Panc1 (cell line): ENCODE results near the gene VRK3. TPM values are rescaled to one million over a fixed set of nuclear protein-coding genes. Genes with fewer than 3 reads are reported as not detected.

Experiments used
- ATAC-seq: fragments of 200-7000 bp; cut with Tn5 transposase; 2 replicates; pipeline ENCODE4 v1.9.1; 2020; ENCODE audit warnings: mild to moderate bottlenecking, moderate library complexity
- BruUV-seq: library from RNA; stranded (reverse); fragments of 400-500 nt; replicated peaks from 2 replicates; lab custom pipeline; 2021; lab: Mats Ljungman, UMichigan
- CTCF ChIA-PET: fragments of 300-600 bp; sonication (Branson Sonifier 250); formaldehyde crosslinking; loops from one replicate; lab custom pipeline; 2022; ENCODE audit warnings: antibody characterized with exemption; lab: Charles Lee
- POLR2A ChIA-PET: fragments of 300-600 bp; sonication (Branson Sonifier 250); formaldehyde crosslinking; loops from one replicate; lab custom pipeline; 2022; ENCODE audit warnings: antibody characterized with exemption; lab: Charles Lee
- DNase-seq: peaks from one replicate; pipeline ENCODE4 v3.0.0-alpha.2; 2010; ENCODE audit warnings: low read depth, low spot score
- H3K27ac ChIP-seq: 2 replicates; pipeline ENCODE4 v1.5.1; 2011; ENCODE audit warnings: mild to moderate bottlenecking, low read length, inconsistent platforms
- H3K27me3 ChIP-seq: fragments of 200-500 bp; sonication (Bioruptor generic); 2 replicates; pipeline ENCODE4 v1.6.0; 2014; ENCODE audit warnings: low read length, inconsistent platforms; ENCODE audit not compliant: control insufficient read depth, insufficient read depth
- H3K36me3 ChIP-seq: fragments of 200-500 bp; sonication (Bioruptor generic); 2 replicates; pipeline ENCODE4 v1.5.1; 2014; ENCODE audit warnings: inconsistent platforms, mild to moderate bottlenecking, low read length, moderate library complexity; ENCODE audit not compliant: control insufficient read depth, insufficient read depth
- H3K4me1 ChIP-seq: 2 replicates; pipeline ENCODE4 v1.5.1; 2011; ENCODE audit warnings: inconsistent platforms, mild to moderate bottlenecking, low read length, moderate library complexity; ENCODE audit not compliant: control insufficient read depth, insufficient read depth
- H3K4me3 ChIP-seq, 2 experiments: 2 replicates each; pipeline ENCODE4 v1.5.1; 2011 to 2012; ENCODE audit warnings: low read depth in 2 of 2, low read length in 2 of 2, mild to moderate bottlenecking in 2 of 2, inconsistent platforms in 1 of 2, moderate library complexity in 1 of 2
- H3K9me3 ChIP-seq: fragments of 200-500 bp; sonication (Bioruptor generic); 2 replicates; pipeline ENCODE4 v1.5.1; 2014; ENCODE audit warnings: low read depth, mild to moderate bottlenecking, inconsistent platforms, low read length, moderate library complexity; ENCODE audit not compliant: control insufficient read depth, insufficient read depth
- CTCF ChIP-seq: fragments of 450-650 bp; IDR thresholded peaks from 2 replicates; pipeline ENCODE4 v1.5.1; 2017; ENCODE audit warnings: mild to moderate bottlenecking
- POLR2AphosphoS5 ChIP-seq: IDR thresholded peaks from 2 replicates; pipeline ENCODE4 v1.6.1; 2012; ENCODE audit warnings: mild to moderate bottlenecking, low read depth, low read length, moderate library complexity
- REST ChIP-seq, 2 experiments: IDR thresholded peaks; 2 replicates each; pipeline ENCODE4 v1.6.1; 2011 to 2012; ENCODE audit warnings: low read depth in 2 of 2, control low read depth in 1 of 2, low read length in 1 of 2, mild to moderate bottlenecking in 1 of 2, moderate library complexity in 1 of 2; ENCODE audit not compliant: insufficient read depth in 1 of 2
- SIN3A ChIP-seq: IDR thresholded peaks from 2 replicates; pipeline ENCODE4 v1.6.1; 2012; ENCODE audit warnings: low read depth, mild to moderate bottlenecking, low read length, moderate library complexity, borderline replicate concordance; ENCODE audit not compliant: insufficient read depth
- TCF7L2 ChIP-seq: IDR thresholded peaks from 2 replicates; pipeline ENCODE4 v1.6.1; 2011; ENCODE audit warnings: mild to moderate bottlenecking, low read depth, low read length, inconsistent platforms
- in situ Hi-C: cut with HindIII; loops from 2 replicates; pipeline ENCODE4 v1.10.0; 2016; ENCODE audit warnings: low sequenced_read_pairs, low pct_unique_long_range_greater_than_20kb
- intact Hi-C: fragments of 100-400 bp; cut with micrococcal nuclease; formaldehyde crosslinking; loops from one replicate; pipeline ENCODE4 v1.10.0; 2022; ENCODE audit not compliant: unreplicated experiment
- total RNA-seq: library from RNA; stranded (reverse); gene quantifications from one replicate; pipeline ENCODE4 v1.2.1, GENCODE V29; 2021; ENCODE audit not compliant: unreplicated experiment

Gene VRK3
- total RNA-seq, 1 experiment from 2014 or later, result 32.6 TPM

GRCh38 chr19:50000841-50001557, 24.2 kb downstream of the VRK3 start:
- no TSS peak for BruUV-seq
- in situ Hi-C loops (no loop called here), intact Hi-C loops (no loop called here)
- ChIA-PET POLR2A (no interaction called here), CTCF (no interaction called here)
- Histone ChIP-seq H3K36me3 (no peaks in the 10 kb centered on the region; the same call in 1 of the 2 replicates), H3K4me1 (no peaks in the 10 kb centered on the region), H3K9me3 (no peaks in the 10 kb centered on the region), H3K27ac (no peak overlapping the region), H3K27me3 (no peaks in the 10 kb centered on the region), H3K4me3 (no peak overlapping the region)
- TF ChIP-seq TCF7L2, result no peak
- no peak for TF ChIP-seq REST (IDR thresholded peaks at IDR 0.05; ENCODE audit: insufficient read depth in 1 of 2, low read depth in 2 of 2, low read length in 1 of 2)
- TF ChIP-seq CTCF, result no peak
- no peak for TF ChIP-seq SIN3A
- TF ChIP-seq POLR2AphosphoS5, result no peak
- DNase-seq, result no peak
- no peak for ATAC-seq

GRCh38 chr19:50000038-50000840, 24.9 kb downstream of the VRK3 start:
- DNase-seq (no peak), ATAC-seq (no peak)
- ChIA-PET CTCF (no interaction called here), POLR2A (no interaction called here)
- in situ Hi-C loops, result no loop called here
- Histone ChIP-seq H3K27ac (no peak overlapping the region), H3K36me3 (no peaks in the 10 kb centered on the region; the same call in 1 of the 2 replicates), H3K27me3 (no peaks in the 10 kb centered on the region), H3K9me3 (no peaks in the 10 kb centered on the region), H3K4me1 (no peaks in the 10 kb centered on the region), H3K4me3 (no peak overlapping the region)
- BruUV-seq, result no TSS peak
- TF ChIP-seq CTCF (no peak), REST (IDR thresholded peaks at IDR 0.05; ENCODE audit: insufficient read depth in 1 of 2, low read depth in 2 of 2, low read length in 1 of 2) (no peak), SIN3A (no peak), TCF7L2 (no peak), POLR2AphosphoS5 (no peak)
- intact Hi-C loops, result no loop called here
